Smooth muscle cell (in vitro differentiated cells): ENCODE data around the gene FGFRL1. TPM values are rescaled to one million over a fixed set of nuclear protein-coding genes. Genes with fewer than 3 reads are reported as not detected.

Experiments
- DNase-seq: peaks from one replicate; lab custom pipeline; 2025; ENCODE audit not compliant: unreplicated experiment; lab: John Stamatoyannopoulos, UW
- H2AFZ ChIP-seq: fragments of 200-600 bp; sonication (generic); 2 replicates; pipeline ENCODE4 v1.6.0; 2016; ENCODE audit warnings: antibody characterized with exemption, low read depth, mild to moderate bottlenecking
- H3F3A ChIP-seq: fragments of 200-600 bp; sonication (generic); 2 replicates; pipeline ENCODE4 v1.6.0; 2017; ENCODE audit warnings: antibody characterized with exemption, low read depth
- H3K27ac ChIP-seq: fragments of 200-600 bp; sonication (generic); 2 replicates; pipeline ENCODE4 v1.5.1; 2016; ENCODE audit warnings: low read depth, mild to moderate bottlenecking
- H3K27me3 ChIP-seq: fragments of 200-600 bp; sonication (generic); 2 replicates; pipeline ENCODE4 v1.6.1; 2016; ENCODE audit warnings: low read depth, mild to moderate bottlenecking
- H3K36me3 ChIP-seq: fragments of 200-600 bp; sonication (generic); 2 replicates; pipeline ENCODE4 v1.5.1; 2016; ENCODE audit warnings: low read depth
- H3K4me1 ChIP-seq: fragments of 200-600 bp; sonication (generic); 2 replicates; pipeline ENCODE4 v1.5.1; 2016; ENCODE audit warnings: low read depth
- H3K4me2 ChIP-seq: fragments of 200-600 bp; sonication (generic); 2 replicates; pipeline ENCODE4 v1.6.0; 2016; ENCODE audit warnings: mild to moderate bottlenecking
- H3K4me3 ChIP-seq: fragments of 200-600 bp; sonication (generic); 2 replicates; pipeline ENCODE4 v1.5.1; 2016; ENCODE audit warnings: mild to moderate bottlenecking
- H3K79me2 ChIP-seq: fragments of 200-600 bp; sonication (generic); 2 replicates; pipeline ENCODE4 v1.6.0; 2016; ENCODE audit warnings: low read depth, mild to moderate bottlenecking
- H3K9ac ChIP-seq: fragments of 200-600 bp; sonication (generic); 2 replicates; pipeline ENCODE4 v1.6.0; 2016; ENCODE audit warnings: low read depth
- H3K9me3 ChIP-seq: fragments of 200-600 bp; sonication (generic); replicated peaks from 2 replicates; pipeline ENCODE4 v1.5.1; 2016; ENCODE audit warnings: low read depth
- H4K20me1 ChIP-seq: fragments of 200-600 bp; sonication (generic); 2 replicates; pipeline ENCODE4 v1.6.0; 2016; ENCODE audit warnings: low read depth
- WGBS: methylation state at CpG from one replicate; pipeline ENCODE4 v1.1.7; 2016; ENCODE audit warnings: low lambda C conversion rate; 5-methylcytosine and 5-hydroxymethylcytosine counted together
- polyA plus RNA-seq: library from polyadenylated mRNA; unstranded; fragments of >200 nt; fragmentation: Nextera tagmentation; extraction: Ambion mirVana; gene quantifications from 2 replicates; pipeline ENCODE4 v1.2.1, GENCODE V29; 2016
- total RNA-seq: library from RNA; depleted of rRNA; stranded (reverse); fragments of >200 nt; gene quantifications from 2 replicates; pipeline ENCODE4 v1.2.3, GENCODE V29; 2014
- TF ChIP-seq, protein P1 (sequence below): fragments of 200-600 bp; sonication (generic); IDR thresholded peaks from 2 replicates; pipeline ENCODE4 v1.5.1; 2017; ENCODE audit warnings: borderline replicate concordance, mild to moderate bottlenecking, antibody characterized with exemption; ENCODE audit not compliant: insufficient read depth, poor library complexity, severe bottlenecking

FGFRL1 gene
- total and polyA plus RNA-seq, 2 experiments from 2014 or later = 16.1 to 30.7 TPM

- peaks cover 10% of the 10 kb centered on the region for H3K4me1 ChIP-seq
Measured at GRCh38 chr4:1035510-1035909, 24.1 kb downstream of the FGFRL1 start.

DNA sequence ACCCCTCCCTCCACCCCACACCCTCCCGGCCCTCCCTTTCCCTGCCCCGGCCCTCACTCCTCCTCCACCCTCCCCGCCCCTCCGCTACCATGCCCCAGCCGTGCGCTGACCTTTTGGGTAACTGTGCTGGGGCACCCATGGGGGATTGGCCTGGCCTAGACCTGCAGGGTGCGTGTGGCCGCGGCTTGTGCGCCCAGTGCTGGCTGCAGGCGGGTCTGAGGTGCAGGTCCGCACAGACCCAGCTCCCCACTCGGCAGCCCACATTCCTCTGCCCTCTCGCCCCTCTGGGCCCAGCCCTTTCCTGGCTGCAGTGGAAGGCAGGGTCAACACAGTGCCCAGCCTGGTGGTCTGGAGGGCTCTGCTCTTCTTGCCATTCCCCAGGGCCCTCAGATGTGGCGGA lies 24.7 kb downstream of the FGFRL1 start:
- Histone ChIP-seq H3K4me1 (peaks cover 14% of the 10 kb centered on the region), H3K79me2 (no peaks in the 10 kb centered on the region)

More at GRCh38 chr4:1035510-1035909, 24.1 kb downstream of the FGFRL1 start:
- H3K4me2 ChIP-seq = no peak overlapping the region
- H4K20me1 ChIP-seq = no peaks in the 10 kb centered on the region
- H3K79me2 ChIP-seq = no peaks in the 10 kb centered on the region
- no peak overlapping the region for H3K27ac ChIP-seq
- H3K27me3 ChIP-seq = no peaks in the 10 kb centered on the region
- H2AFZ ChIP-seq = no peak overlapping the region
- 92% methylated on average over 26 of the region's 26 CpGs for WGBS
- DNase-seq = no peak
- H3F3A ChIP-seq = no peaks in the 10 kb centered on the region
- TF ChIP-seq, protein P1, sequence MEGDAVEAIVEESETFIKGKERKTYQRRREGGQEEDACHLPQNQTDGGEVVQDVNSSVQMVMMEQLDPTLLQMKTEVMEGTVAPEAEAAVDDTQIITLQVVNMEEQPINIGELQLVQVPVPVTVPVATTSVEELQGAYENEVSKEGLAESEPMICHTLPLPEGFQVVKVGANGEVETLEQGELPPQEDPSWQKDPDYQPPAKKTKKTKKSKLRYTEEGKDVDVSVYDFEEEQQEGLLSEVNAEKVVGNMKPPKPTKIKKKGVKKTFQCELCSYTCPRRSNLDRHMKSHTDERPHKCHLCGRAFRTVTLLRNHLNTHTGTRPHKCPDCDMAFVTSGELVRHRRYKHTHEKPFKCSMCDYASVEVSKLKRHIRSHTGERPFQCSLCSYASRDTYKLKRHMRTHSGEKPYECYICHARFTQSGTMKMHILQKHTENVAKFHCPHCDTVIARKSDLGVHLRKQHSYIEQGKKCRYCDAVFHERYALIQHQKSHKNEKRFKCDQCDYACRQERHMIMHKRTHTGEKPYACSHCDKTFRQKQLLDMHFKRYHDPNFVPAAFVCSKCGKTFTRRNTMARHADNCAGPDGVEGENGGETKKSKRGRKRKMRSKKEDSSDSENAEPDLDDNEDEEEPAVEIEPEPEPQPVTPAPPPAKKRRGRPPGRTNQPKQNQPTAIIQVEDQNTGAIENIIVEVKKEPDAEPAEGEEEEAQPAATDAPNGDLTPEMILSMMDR = no peak
- no peaks in the 10 kb centered on the region for H3K36me3 ChIP-seq
- no peak overlapping the region for H3K9ac ChIP-seq
- no peaks in the 10 kb centered on the region for H3K9me3 ChIP-seq
- H3K4me3 ChIP-seq = no peak overlapping the region

DNA sequence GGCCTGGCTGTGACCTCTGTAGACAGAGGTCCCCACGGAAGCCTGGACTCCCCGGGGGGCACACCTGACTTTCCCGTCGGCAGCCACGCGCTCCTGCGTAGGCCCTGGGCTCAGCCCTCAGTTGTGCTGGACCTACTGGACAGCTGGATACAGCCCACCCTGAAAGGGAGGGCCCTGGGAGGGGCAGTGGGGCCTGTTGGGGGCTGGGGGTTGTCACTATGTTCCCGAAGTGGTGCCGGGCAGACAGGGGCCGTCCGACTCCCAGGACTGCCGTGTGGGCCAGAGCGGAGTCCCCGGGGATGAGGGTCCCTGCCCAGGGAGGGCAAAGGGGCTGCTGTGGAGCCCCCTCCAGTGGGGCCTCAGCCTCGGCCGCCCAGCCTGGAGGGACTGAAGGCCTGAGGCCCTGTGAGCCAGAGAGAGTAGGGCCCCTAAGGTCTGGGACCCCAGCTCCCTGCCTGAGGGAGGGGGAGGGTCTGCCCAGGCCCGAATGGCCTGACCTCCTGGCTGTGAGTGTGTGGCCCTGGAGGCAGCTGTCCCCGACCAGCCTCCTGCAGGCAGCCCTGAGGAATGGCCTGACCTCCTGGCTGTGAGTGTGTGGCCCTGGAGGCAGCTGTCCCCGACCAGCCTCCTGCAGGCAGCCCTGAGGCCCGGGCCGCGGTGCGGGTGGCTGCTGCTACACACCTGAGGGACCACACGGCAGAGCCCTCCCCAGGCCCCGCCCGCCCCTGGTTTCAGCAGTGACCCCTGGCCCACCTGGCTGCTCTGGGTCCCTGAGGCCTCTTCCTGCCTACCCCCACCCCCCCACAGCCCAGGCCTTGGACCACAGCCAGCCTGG lies 25.8 kb downstream of the FGFRL1 start:
- Histone ChIP-seq H3K27me3 (no peaks in the 10 kb centered on the region), H3K4me3 (no peak overlapping the region), H2AFZ (no peak overlapping the region)

More for the DNA sequence above, 24.7 kb downstream of the FGFRL1 start:
- no peaks in the 10 kb centered on the region for H4K20me1 ChIP-seq
- H3K36me3 ChIP-seq = no peaks in the 10 kb centered on the region
- H3K27me3 ChIP-seq = no peaks in the 10 kb centered on the region
- WGBS = 93% methylated on average over 10 of the region's 15 CpGs
- H3K4me3 ChIP-seq = no peak overlapping the region
- no peak overlapping the region for H3K9ac ChIP-seq
- H3F3A ChIP-seq = no peaks in the 10 kb centered on the region
- no peaks in the 10 kb centered on the region for H3K9me3 ChIP-seq
- H3K27ac ChIP-seq = no peak overlapping the region
- TF ChIP-seq, protein P1 = no peak
- no peak for DNase-seq
- H2AFZ ChIP-seq = no peak overlapping the region
- H3K4me2 ChIP-seq = no peak overlapping the region

More for the DNA sequence above, 25.8 kb downstream of the FGFRL1 start:
- WGBS = 86% methylated on average over 22 of the region's 26 CpGs
- Histone ChIP-seq H4K20me1 (no peaks in the 10 kb centered on the region), H3K27ac (no peak overlapping the region), H3K9me3 (no peaks in the 10 kb centered on the region), H3K4me2 (no peak overlapping the region), H3K4me1 (peaks cover 14% of the 10 kb centered on the region), H3F3A (no peaks in the 10 kb centered on the region), H3K9ac (no peak overlapping the region), H3K36me3 (no peaks in the 10 kb centered on the region), H3K79me2 (no peaks in the 10 kb centered on the region)
- no peak for DNase-seq
- TF ChIP-seq, protein P1 = no peak
